LNCaP clone FGC (cell line): Measurements from ENCODE around the gene SIK2.
"Not testable (repeated sequence)": the region's sequence is repeated elsewhere in the genome, so short reads cannot be mapped to it uniquely, and the experiment has no call there.

Experiments used
- DNase-seq: peaks from one replicate; pipeline ENCODE4 v3.0.0-alpha.2; 2011; ENCODE audit warnings: low read depth
- H3K4me3 ChIP-seq: 2 replicates; pipeline ENCODE4 v1.5.1; 2011; ENCODE audit warnings: mild to moderate bottlenecking, low read depth, low read length, control low read depth
- TF ChIP-seq, protein P1 (sequence below): IDR thresholded peaks from 2 replicates; pipeline ENCODE4 v1.5.1; 2012; ENCODE audit warnings: mild to moderate bottlenecking; ENCODE audit not compliant: control insufficient read depth, insufficient read depth; ENCODE audit errors: extremely low read depth

The SIK2 gene

GRCh38 chr11:111766834-111767142, 164.5 kb downstream of the SIK2 start:
- TF ChIP-seq, protein P1, sequence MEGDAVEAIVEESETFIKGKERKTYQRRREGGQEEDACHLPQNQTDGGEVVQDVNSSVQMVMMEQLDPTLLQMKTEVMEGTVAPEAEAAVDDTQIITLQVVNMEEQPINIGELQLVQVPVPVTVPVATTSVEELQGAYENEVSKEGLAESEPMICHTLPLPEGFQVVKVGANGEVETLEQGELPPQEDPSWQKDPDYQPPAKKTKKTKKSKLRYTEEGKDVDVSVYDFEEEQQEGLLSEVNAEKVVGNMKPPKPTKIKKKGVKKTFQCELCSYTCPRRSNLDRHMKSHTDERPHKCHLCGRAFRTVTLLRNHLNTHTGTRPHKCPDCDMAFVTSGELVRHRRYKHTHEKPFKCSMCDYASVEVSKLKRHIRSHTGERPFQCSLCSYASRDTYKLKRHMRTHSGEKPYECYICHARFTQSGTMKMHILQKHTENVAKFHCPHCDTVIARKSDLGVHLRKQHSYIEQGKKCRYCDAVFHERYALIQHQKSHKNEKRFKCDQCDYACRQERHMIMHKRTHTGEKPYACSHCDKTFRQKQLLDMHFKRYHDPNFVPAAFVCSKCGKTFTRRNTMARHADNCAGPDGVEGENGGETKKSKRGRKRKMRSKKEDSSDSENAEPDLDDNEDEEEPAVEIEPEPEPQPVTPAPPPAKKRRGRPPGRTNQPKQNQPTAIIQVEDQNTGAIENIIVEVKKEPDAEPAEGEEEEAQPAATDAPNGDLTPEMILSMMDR, result no peak
- DNase-seq, result no peak
- peak overlapping the region; percentile 90 for H3K4me3 ChIP-seq

DNA sequence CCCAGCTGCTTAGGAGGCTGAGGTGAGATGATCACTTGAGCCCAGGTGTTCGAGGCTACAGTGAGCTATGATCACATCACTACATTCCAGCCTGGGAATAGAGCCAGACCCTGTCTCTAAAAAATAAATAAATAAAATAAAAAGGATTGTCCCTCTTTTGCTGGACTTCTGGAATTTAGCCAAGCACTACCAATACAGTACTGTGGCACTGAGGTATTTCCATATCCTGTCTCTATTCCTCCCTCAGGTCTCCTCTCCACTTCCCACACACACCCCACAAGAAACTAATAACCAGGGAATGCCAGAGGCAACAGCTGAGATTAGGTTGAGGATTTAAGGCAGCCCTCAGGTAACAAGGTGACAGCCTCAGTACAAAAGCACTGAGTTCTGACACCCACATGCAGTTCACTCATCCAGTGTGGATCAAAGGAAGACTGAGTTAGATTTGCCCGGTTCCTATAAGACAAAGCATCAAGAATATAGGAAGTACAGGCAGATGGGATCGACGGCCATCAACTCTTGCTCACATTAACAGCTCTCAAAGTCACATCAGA, 168.4 kb downstream of the SIK2 start:
- no peak for DNase-seq
- TF ChIP-seq, protein P1, result no peak
- no peak overlapping the region for H3K4me3 ChIP-seq

GRCh38 chr11:111771205-111771604, 169.0 kb downstream of the SIK2 start:
- H3K4me3 ChIP-seq, DNase-seq: not testable (repeated sequence)

DNA sequence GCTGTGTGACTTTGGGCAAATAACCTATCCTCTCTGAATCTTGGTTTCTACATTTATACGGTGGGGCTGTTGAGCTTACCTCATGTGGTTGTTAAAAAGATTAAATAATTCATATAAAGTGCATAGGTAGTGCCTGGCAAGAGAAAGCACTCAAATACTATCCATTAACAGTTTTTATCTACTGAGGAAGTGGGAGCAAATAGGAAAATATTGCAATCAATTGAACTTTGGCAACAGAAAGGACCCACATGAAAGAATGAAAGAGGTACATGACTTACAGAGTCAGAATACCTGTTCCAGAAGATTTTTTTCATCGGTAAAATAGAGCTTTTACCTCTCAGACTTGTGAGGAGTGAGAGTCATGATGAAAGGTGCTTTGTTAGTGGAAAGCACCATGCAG, 170.3 kb downstream of the SIK2 start:
- TF ChIP-seq, protein P1, result no peak
- H3K4me3 ChIP-seq, result no peak overlapping the region
- DNase-seq, result no peak

DNA sequence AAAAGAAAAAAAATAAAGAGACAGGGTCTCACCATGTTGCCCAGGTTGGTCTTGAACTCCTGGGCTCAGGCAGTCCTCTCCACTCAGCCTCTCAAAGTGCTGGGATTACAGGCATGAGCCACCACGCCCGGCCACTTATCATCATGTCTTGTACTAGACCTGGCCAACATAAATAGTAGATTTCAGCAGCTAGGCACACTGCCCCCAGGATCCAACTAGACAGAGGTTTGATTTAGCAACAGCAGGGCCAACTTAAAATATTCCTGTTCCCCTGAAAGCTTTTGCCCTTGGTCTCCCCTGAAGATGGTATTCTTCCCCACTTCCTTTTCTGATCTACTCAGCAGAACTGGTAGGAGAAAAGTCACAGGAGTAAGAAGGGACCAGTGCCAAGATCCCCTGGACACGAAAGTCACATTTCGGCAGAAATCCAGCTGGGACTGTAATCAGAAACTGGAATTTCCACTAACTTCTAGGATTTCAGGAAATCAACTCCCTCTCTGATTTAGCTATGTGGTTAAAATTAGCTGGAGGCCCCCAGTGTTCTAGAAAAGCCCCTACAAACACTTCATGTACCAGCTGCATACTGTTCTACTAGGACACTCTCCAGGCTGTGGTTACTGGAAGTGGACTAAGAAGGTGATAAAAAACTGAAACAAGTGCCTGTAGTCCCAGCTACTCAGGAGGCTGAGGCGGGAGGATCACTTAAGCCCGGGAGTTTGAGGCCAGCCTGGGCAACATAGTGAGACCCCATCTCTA, 172.9 kb downstream of the SIK2 start:
- H3K4me3 ChIP-seq, result no peak overlapping the region
- TF ChIP-seq, protein P1, result no peak
- DNase-seq, result no peak

DNA sequence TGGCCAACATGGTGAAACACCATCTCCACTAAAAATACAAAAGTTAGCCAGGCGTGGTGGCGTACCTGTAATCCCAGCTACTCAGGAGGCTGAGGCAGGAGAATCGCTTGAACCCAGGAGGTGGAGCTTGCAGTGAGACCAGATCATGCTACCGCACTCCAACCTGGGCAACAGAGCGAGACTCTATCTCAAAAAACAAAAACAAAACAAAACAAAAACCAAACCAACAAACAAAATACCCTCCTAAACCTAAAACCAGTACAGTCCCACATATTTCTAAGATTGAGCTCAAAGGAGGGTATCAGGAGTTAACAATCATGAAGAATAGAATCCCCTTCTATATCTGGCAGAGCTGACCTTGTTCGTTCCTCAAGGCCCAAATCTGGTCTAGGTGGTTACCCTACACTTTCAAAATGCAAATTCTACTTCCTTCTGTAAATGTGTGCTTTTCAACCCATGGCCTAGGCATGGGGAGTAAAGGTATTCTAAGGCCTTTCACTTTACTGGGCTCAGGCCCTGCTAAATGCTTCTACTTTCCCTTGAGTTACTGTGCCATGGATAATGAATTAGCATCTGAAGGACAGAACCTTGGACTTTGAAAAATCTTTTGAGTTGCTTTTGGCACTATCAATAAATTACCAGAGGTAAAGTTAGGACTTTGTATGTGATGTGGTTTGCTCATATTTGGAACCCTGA, 174.3 kb downstream of the SIK2 start:
- TF ChIP-seq, protein P1, result no peak
- H3K4me3 ChIP-seq, result no peak overlapping the region
- DNase-seq, result no peak

DNA sequence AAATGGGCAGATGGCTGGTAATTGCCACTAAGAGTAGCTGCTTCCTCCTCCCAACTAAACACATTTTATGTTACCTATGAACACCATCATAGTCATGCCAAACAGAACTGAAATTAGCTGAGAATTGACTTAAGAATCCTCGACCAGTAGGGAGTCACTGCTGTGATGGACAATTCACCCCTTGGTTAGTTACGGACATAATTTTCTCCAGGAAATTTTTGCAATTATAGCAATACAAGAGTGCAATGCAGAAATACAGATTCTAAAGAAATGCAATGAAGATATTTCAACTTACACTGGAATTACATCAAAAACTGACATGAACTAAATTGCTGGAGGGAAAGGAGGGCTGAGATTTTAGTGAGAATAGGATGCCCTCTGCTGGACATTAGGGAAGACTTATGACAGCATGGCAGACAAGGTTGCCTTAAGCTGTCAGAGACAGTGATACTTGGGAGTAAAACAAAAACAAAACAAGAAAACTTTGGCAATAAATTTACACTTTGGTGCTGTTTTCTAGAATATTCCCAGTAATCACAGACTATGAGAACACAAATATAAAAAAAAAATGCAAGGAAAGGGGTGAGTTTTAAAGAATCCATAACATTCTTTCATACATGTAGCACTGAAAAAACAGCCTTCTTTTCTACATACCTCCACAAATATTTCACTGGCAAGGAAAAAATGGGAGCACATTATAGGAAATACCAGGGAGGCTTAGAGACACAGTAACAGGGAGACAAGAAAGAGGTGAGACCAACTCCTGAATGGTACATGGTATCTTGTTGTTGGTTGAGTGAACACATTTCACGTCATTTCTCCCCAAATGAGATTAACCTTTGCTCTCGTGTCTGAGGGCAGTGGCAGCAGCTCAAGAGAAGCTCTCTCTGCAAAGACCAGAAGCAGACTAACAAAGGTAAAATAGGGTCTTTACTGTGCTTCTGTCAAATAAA, 175.1 kb downstream of the SIK2 start:
- H3K4me3 ChIP-seq, result no peak overlapping the region
- DNase-seq, result peak; percentile 50
- TF ChIP-seq, protein P1, result peak; percentile 84
